H1 (cell line): ENCODE measurements around the gene DRC7. TPM values are rescaled to one million over a fixed set of nuclear protein-coding genes. Genes with fewer than 3 reads are reported as not detected.

Source experiments
- ASH2L ChIP-seq: fragments of 200-600, 300-600 bp; sonication (generic); IDR thresholded peaks from one replicate; pipeline ENCODE4 v1.7.1; 2017; ENCODE audit warnings: low read length
- BCL11A ChIP-seq, 2 experiments: IDR thresholded peaks; one replicate each; pipeline ENCODE4 v1.6.1; 2011; ENCODE audit warnings: low read depth in 2 of 2, low read length in 2 of 2, mild to moderate bottlenecking in 2 of 2
- CBX8 ChIP-seq: fragments of 300-800, 300-1000 bp; sonication (generic); IDR thresholded peaks from 2 replicates; pipeline ENCODE4 v1.7.1; 2016; ENCODE audit warnings: low read depth, low read length, borderline replicate concordance
- E2F6 ChIP-seq: IDR thresholded peaks from 2 replicates; pipeline ENCODE4 v1.6.1; 2012; ENCODE audit warnings: inconsistent platforms
- EP300 ChIP-seq, 2 experiments: IDR thresholded peaks; 1 replicate in 1 of 2; 2 replicates in 1 of 2; pipeline ENCODE4 v1.6.1; 2011 to 2012; ENCODE audit warnings: low read depth in 2 of 2, low read length in 2 of 2, mild to moderate bottlenecking in 2 of 2, borderline replicate concordance in 1 of 2, inconsistent platforms in 1 of 2, moderate library complexity in 1 of 2
- GTF2F1 ChIP-seq: IDR thresholded peaks from 2 replicates; pipeline ENCODE4 v1.6.1; 2012; ENCODE audit warnings: low read depth, low read length, improper control_type of control experiment, borderline replicate concordance
- HDAC2 ChIP-seq, 2 experiments: fragments of 300-600 bp in 1 of 2; sonication (generic) in 1 of 2; IDR thresholded peaks; 2 replicates each; pipeline ENCODE4 v1.6.1; 2011 to 2012; ENCODE audit warnings: low read depth in 2 of 2, low read length in 2 of 2, mild to moderate bottlenecking in 2 of 2, moderate library complexity in 2 of 2, borderline replicate concordance in 1 of 2, inconsistent platforms in 1 of 2
- JUN ChIP-seq: IDR thresholded peaks from 2 replicates; pipeline ENCODE4 v1.6.1; 2011; ENCODE audit warnings: low read depth, mild to moderate bottlenecking, improper control_type of control experiment, low read length
- KDM4A ChIP-seq: IDR thresholded peaks from one replicate; pipeline ENCODE4 v1.7.1; 2012; ENCODE audit warnings: low read depth, mild to moderate bottlenecking, moderate library complexity, low read length, inconsistent platforms; ENCODE audit not compliant: severe bottlenecking
- MAX ChIP-seq: IDR thresholded peaks from 2 replicates; pipeline ENCODE4 v1.6.1; 2012; ENCODE audit warnings: inconsistent platforms
- PHF8 ChIP-seq: fragments of 200-600 bp; sonication (generic); conservative IDR thresholded peaks from 2 replicates; pipeline ENCODE4 v1.7.1; 2012; ENCODE audit warnings: low read depth, mild to moderate bottlenecking, inconsistent platforms, low read length, moderate library complexity
- RBBP5 ChIP-seq: IDR thresholded peaks from 2 replicates; pipeline ENCODE4 v1.7.1; 2012; ENCODE audit warnings: low read depth, mild to moderate bottlenecking, inconsistent platforms, low read length, moderate library complexity, borderline replicate concordance
- SAP30 ChIP-seq: fragments of 300-600 bp; sonication (generic); IDR thresholded peaks from 2 replicates; pipeline ENCODE4 v1.7.1; 2012; ENCODE audit warnings: low read length, moderate library complexity, mild to moderate bottlenecking, inconsistent platforms; ENCODE audit not compliant: insufficient read depth, insufficient replicate concordance
- SIN3A ChIP-seq, 2 experiments: IDR thresholded peaks in 1 of 2; conservative IDR thresholded peaks in 1 of 2; 2 replicates each; pipeline ENCODE4 v1.6.1; 2011 to 2012; ENCODE audit warnings: low read length in 2 of 2, improper control_type of control experiment in 1 of 2, low read depth in 1 of 2, mild to moderate bottlenecking in 1 of 2
- SP4 ChIP-seq: IDR thresholded peaks from 2 replicates; pipeline ENCODE4 v1.6.1; 2012; ENCODE audit warnings: low read length, inconsistent platforms
- TAF7 ChIP-seq: optimal IDR thresholded peaks from 2 replicates; pipeline ENCODE3; 2011; ENCODE audit warnings: low read depth, mild to moderate bottlenecking, inconsistent platforms, low read length, moderate library complexity, borderline replicate concordance
- TCF12 ChIP-seq: IDR thresholded peaks from 2 replicates; pipeline ENCODE4 v1.6.1; 2011; ENCODE audit warnings: low read depth, mild to moderate bottlenecking, low read length
- polyA plus RNA-seq, 7 experiments: library from polyadenylated mRNA; depleted of rRNA in 3 of 7; stranded (reverse) in 5 of 7; unstranded in 2 of 7; fragments of >200 nt in 5 of 7; fragments of 200-250 nt in 2 of 7; gene quantifications; 1 replicate in 5 of 7; 2 replicates in 1 of 7; 4 replicates in 1 of 7; pipeline versions ENCODE4 v1.2.1 to v1.2.3, GENCODE V29; 2011 to 2013; ENCODE audit warnings: missing spikeins in 2 of 7, mixed read lengths in 2 of 7
- total RNA-seq: library from RNA; stranded (reverse); fragmentation: NEBNext Ultra II Directional; extraction: Animal tissue kit (Norgen Biotek cat#: 25700); gene quantifications from 2 replicates; pipeline ENCODE4 v1.2.1, GENCODE V29; 2021

DRC7 gene
- total and polyA plus RNA-seq, 2 of the 8 experiments (the other 6 are each of a cell fraction or from before 2014, with no cell fraction given) = 0.14 TPM; not detected in 1

GRCh38 chr16:57775661-57776469 is 81.3 kb downstream of the DRC7 start (continued):
- TF ChIP-seq KDM4A (no peak), CBX8 (no peak), ASH2L (no peak), EP300 (IDR thresholded peaks at IDR 0.05; ENCODE audit: borderline replicate concordance in 1 of 2, low read depth in 2 of 2, low read length in 2 of 2) (peak in 1 of 2 experiments; percentile 53; a peak in 1 of 3 replicates), SAP30 (peak; percentile 31), PHF8 (no peak), JUN (0 out of 2 replicates have a peak, but pooled peaks have one; percentile 11), TAF7 (peak; percentile 39), TCF12 (peak; percentile 86; the same call in 1 of the 2 replicates), MAX (peak; percentile 71), SIN3A (conservative IDR thresholded peaks at IDR 0.05 in 1 of 2, IDR thresholded peaks at IDR 0.05 in 1 of 2; ENCODE audit: low read depth in 1 of 2, low read length in 2 of 2) (peak; percentile 86 to 93; a peak in 3 of 4 replicates), HDAC2 (IDR thresholded peaks at IDR 0.05; ENCODE audit: borderline replicate concordance in 1 of 2, low read depth in 2 of 2, low read length in 2 of 2) (peak; percentile 3 to 45; a peak in 2 of 4 replicates), SP4 (no peak), BCL11A (IDR thresholded peaks at IDR 0.05; ENCODE audit: low read depth in 2 of 2, low read length in 2 of 2) (no peak), RBBP5 (no peak), E2F6 (no peak), GTF2F1 (0 out of 2 replicates have a peak, but pooled peaks have one; percentile 57)
- TF ChIP-seq, all 59 proteins: peak for 18
